Mesendoderm (in vitro differentiated cells): ENCODE measurements around the gene MRPS30.
A peak's percentile ranks its signal among the peaks of the same experiment; 100 is the strongest.
"Not testable (repeated sequence)": the region's sequence is repeated elsewhere in the genome, so short reads cannot be mapped to it uniquely, and the experiment has no call there.

Experiments used
- DNase-seq: peaks from one replicate; pipeline ENCODE4 v3.0.0; 2013
- H2AK5ac ChIP-seq: 2 replicates; pipeline ENCODE4 v1.6.1; 2013; ENCODE audit warnings: low read length, inconsistent platforms
- H2BK120ac ChIP-seq: 2 replicates; pipeline ENCODE4 v1.6.1; 2013; ENCODE audit warnings: low read depth, mild to moderate bottlenecking, low read length, moderate library complexity, mixed read lengths
- H2BK15ac ChIP-seq: replicated peaks from 2 replicates; pipeline ENCODE4 v1.6.1; 2013; ENCODE audit warnings: low read depth, mild to moderate bottlenecking, moderate library complexity
- H2BK5ac ChIP-seq: 2 replicates; pipeline ENCODE4 v1.6.1; 2013; ENCODE audit warnings: low read length, inconsistent platforms
- H3K18ac ChIP-seq: 2 replicates; pipeline ENCODE4 v1.6.1; 2013; ENCODE audit warnings: mild to moderate bottlenecking, low read length, mixed read lengths
- H3K23ac ChIP-seq: one replicate; pipeline ENCODE4 v1.6.1; 2013; ENCODE audit warnings: low read length
- H3K27ac ChIP-seq: 2 replicates; pipeline ENCODE4 v1.5.1; 2013; ENCODE audit warnings: low read depth, mild to moderate bottlenecking, inconsistent platforms, low read length, moderate library complexity
- H3K27me3 ChIP-seq: 2 replicates; pipeline ENCODE4 v1.6.1; 2013; ENCODE audit warnings: low read length, control low read depth, mild to moderate bottlenecking, inconsistent platforms; ENCODE audit not compliant: insufficient read depth, poor library complexity
- H3K36me3 ChIP-seq: 2 replicates; pipeline ENCODE4 v1.6.1; 2013; ENCODE audit warnings: low read length, inconsistent platforms; ENCODE audit not compliant: control insufficient read depth, insufficient read depth
- H3K4ac ChIP-seq: one replicate; pipeline ENCODE4 v1.6.1; 2013; ENCODE audit warnings: low read depth, mild to moderate bottlenecking, low read length, moderate library complexity
- H3K4me1 ChIP-seq: 2 replicates; pipeline ENCODE4 v1.6.1; 2013; ENCODE audit warnings: low read depth, low read length, inconsistent platforms; ENCODE audit not compliant: control insufficient read depth
- H3K4me2 ChIP-seq: 2 replicates; pipeline ENCODE4 v1.6.1; 2013; ENCODE audit warnings: low read length
- H3K4me3 ChIP-seq: 2 replicates; pipeline ENCODE4 v1.5.1; 2013; ENCODE audit warnings: mild to moderate bottlenecking, low read length
- H3K56ac ChIP-seq: one replicate; pipeline ENCODE4 v1.6.1; 2013; ENCODE audit warnings: low read length
- H3K79me1 ChIP-seq: 2 replicates; pipeline ENCODE4 v1.6.1; 2013; ENCODE audit warnings: low read length, inconsistent platforms
- H3K79me2 ChIP-seq: 2 replicates; pipeline ENCODE4 v1.6.1; 2013; ENCODE audit warnings: mild to moderate bottlenecking, low read length; ENCODE audit not compliant: control insufficient read depth, insufficient read depth
- H3K9ac ChIP-seq: 2 replicates; pipeline ENCODE4 v1.6.1; 2013; ENCODE audit warnings: low read length, inconsistent platforms
- H4K5ac ChIP-seq: one replicate; pipeline ENCODE4 v1.6.1; 2013; ENCODE audit warnings: low read length
- H4K8ac ChIP-seq: one replicate; pipeline ENCODE4 v1.6.1; 2013; ENCODE audit warnings: low read depth, mild to moderate bottlenecking, control low read depth, low read length, moderate library complexity
- WGBS: extraction: QIAGEN DNeasy Blood & Tissue Kit; methylation state at CpG from one replicate; pipeline ENCODE4 v1.1.7; 2013; ENCODE audit warnings: low lambda C conversion rate, missing lambda C conversion rate; ENCODE audit not compliant: insufficient coverage; ENCODE audit errors: extremely low coverage; 5-methylcytosine and 5-hydroxymethylcytosine counted together

MRPS30 gene

DNA sequence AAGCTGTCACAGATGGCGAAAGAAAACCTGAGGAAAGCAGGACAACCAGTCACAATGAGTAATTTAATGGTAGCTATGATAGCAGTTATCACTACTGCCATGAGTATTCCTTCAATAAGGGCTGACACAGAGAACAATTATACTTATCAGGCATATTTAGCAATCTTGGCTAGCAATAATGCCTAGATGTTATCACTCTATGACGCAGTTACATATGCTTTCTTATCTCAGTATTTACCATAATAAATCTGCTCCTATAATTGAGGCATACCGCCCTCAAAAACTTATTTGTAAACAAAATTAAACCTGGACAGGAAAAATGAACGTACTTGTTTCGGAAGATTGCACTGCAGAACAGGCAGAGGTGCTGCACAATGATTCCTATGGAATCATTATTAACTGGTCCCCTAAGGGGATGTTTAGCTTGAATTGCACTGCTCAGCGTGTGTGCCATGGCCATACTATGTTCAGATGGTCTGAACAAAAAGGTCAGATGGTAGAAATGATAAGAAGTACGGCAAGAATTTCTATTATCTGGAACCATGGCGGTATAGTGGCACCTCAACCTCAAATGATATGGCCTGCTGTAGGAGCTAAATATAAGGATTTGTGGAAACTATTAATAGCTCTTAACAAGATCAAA, 16.6 kb upstream of the MRPS30 start:
- H2BK120ac ChIP-seq, H3K4ac ChIP-seq, H3K18ac ChIP-seq, H3K4me2 ChIP-seq, H3K79me2 ChIP-seq, H4K5ac ChIP-seq, H3K23ac ChIP-seq, H3K9ac ChIP-seq, H3K4me3 ChIP-seq, H2BK5ac ChIP-seq, H3K56ac ChIP-seq, H4K8ac ChIP-seq, H3K4me1 ChIP-seq, H3K36me3 ChIP-seq, H2AK5ac ChIP-seq, H2BK15ac ChIP-seq, H3K79me1 ChIP-seq, H3K27ac ChIP-seq, DNase-seq, H3K27me3 ChIP-seq: not testable (repeated sequence)
- WGBS, result no CpG with 5 or more reads among the region's 8 CpGs

DNA sequence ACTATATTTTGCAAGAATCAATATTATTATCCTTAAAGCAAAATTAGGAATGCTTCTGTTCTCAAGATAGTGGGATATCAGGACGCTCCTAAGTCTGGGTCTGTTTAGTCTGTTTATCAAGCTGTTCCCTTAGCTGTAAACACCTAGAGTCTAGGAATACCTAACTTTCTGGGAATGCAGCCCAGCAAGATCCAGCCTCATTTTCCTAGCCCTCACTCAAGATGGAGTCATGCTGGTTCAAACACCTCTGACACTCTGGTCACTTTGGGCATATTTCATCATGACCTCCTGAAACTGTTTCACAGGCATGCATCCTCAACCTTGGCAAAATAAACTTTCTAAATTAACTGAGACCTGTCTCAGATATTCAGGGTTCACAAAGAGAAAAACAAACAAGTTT, 14.4 kb upstream of the MRPS30 start:
- Histone ChIP-seq H4K8ac (no peak overlapping the region), H2BK5ac (no peak overlapping the region), H3K79me2 (no peaks in the 10 kb centered on the region), H3K18ac (no peak overlapping the region), H3K79me1 (no peaks in the 10 kb centered on the region), H4K5ac (no peak overlapping the region), H3K27me3 (no peaks in the 10 kb centered on the region), H3K36me3 (no peaks in the 10 kb centered on the region), H3K4me3 (no peak overlapping the region), H3K4ac (no peak overlapping the region), H2AK5ac (no peak overlapping the region), H2BK120ac (no peak overlapping the region), H3K27ac (no peak overlapping the region), H3K4me2 (no peak overlapping the region), H3K4me1 (no peaks in the 10 kb centered on the region), H2BK15ac (no peak overlapping the region), H3K23ac (no peak overlapping the region), H3K9ac (no peak overlapping the region), H3K56ac (no peak overlapping the region)
- DNase-seq, result no peak
- WGBS, result no CpG with 5 or more reads among the region's 1 CpG

DNA sequence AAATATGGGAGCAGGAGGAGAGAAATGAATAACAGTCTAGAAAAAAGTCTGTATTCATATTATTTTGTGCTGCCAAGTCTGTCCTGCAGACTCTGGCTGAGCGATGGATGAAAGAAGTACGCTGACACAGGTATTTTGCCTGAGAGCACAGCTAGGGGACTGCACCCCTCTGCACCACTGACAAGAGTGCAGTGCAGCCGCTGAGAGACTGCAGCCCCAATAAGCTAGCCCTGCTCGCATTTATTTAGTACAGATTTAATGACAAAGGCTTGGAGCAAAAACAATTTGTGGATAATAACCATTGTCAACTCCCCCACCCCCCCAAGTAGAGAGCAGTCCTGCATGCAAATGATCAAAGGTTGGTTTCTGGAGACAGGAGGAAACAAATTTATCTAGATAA, 13.3 kb upstream of the MRPS30 start:
- Histone ChIP-seq H3K4me1 (no peaks in the 10 kb centered on the region), H2BK5ac (no peak overlapping the region), H3K36me3 (no peaks in the 10 kb centered on the region), H3K27me3 (no peaks in the 10 kb centered on the region), H3K4ac (no peak overlapping the region), H2BK120ac (no peak overlapping the region), H3K4me3 (no peak overlapping the region), H3K9ac (no peak overlapping the region), H2BK15ac (no peak overlapping the region), H4K5ac (no peak overlapping the region), H3K18ac (no peak overlapping the region), H3K79me2 (no peaks in the 10 kb centered on the region), H4K8ac (no peak overlapping the region), H3K56ac (no peak overlapping the region), H3K27ac (no peak overlapping the region), H3K4me2 (no peak overlapping the region), H3K79me1 (no peaks in the 10 kb centered on the region), H3K23ac (no peak overlapping the region), H2AK5ac (no peak overlapping the region)
- peak; percentile 67 for DNase-seq
- no CpG with 5 or more reads among the region's 4 CpGs for WGBS

GRCh38 chr5:44797841-44798240, 10.9 kb upstream of the MRPS30 start:
- no peak overlapping the region for H2BK120ac ChIP-seq
- H3K36me3 ChIP-seq, result no peaks in the 10 kb centered on the region
- no peak overlapping the region for H2AK5ac ChIP-seq
- H3K9ac ChIP-seq, result no peak overlapping the region
- no peak overlapping the region for H4K5ac ChIP-seq
- no peak for DNase-seq
- no peak overlapping the region for H4K8ac ChIP-seq
- no peak overlapping the region for H2BK5ac ChIP-seq
- H3K4me1 ChIP-seq, result no peaks in the 10 kb centered on the region
- no peak overlapping the region for H3K27ac ChIP-seq
- no peak overlapping the region for H3K4me2 ChIP-seq
- no peaks in the 10 kb centered on the region for H3K79me2 ChIP-seq
- WGBS, result no CpG with 5 or more reads among the region's 3 CpGs
- no peak overlapping the region for H3K4ac ChIP-seq
- no peak overlapping the region for H3K23ac ChIP-seq
- H2BK15ac ChIP-seq, result no peak overlapping the region
- no peak overlapping the region for H3K4me3 ChIP-seq
- H3K18ac ChIP-seq, result no peak overlapping the region
- no peaks in the 10 kb centered on the region for H3K79me1 ChIP-seq
- H3K27me3 ChIP-seq, result no peaks in the 10 kb centered on the region
- H3K56ac ChIP-seq, result no peak overlapping the region

GRCh38 chr5:44801992-44802391, 6.8 kb upstream of the MRPS30 start:
- Histone ChIP-seq H3K36me3 (no peaks in the 10 kb centered on the region), H3K18ac (no peak overlapping the region), H3K4me3 (no peak overlapping the region), H3K79me2 (no peaks in the 10 kb centered on the region), H3K27ac (no peak overlapping the region), H2AK5ac (no peak overlapping the region), H3K79me1 (no peaks in the 10 kb centered on the region), H2BK5ac (no peak overlapping the region), H3K23ac (no peak overlapping the region), H3K56ac (no peak overlapping the region), H3K4me2 (no peak overlapping the region), H3K27me3 (no peaks in the 10 kb centered on the region), H4K8ac (no peak overlapping the region), H4K5ac (no peak overlapping the region), H3K9ac (no peak overlapping the region), H2BK120ac (no peak overlapping the region), H2BK15ac (no peak overlapping the region), H3K4ac (no peak overlapping the region), H3K4me1 (no peaks in the 10 kb centered on the region)
- DNase-seq, result no peak
- WGBS, result no CpG with 5 or more reads among the region's 1 CpG

GRCh38 chr5:44806608-44807007, 2.1 kb upstream of the MRPS30 start:
- Histone ChIP-seq H3K9ac (no peak overlapping the region), H3K56ac (no peak overlapping the region), H3K79me2 (peaks cover 22% of the 10 kb centered on the region), H3K4ac (no peak overlapping the region), H3K18ac (no peak overlapping the region), H3K27ac (no peak overlapping the region), H2BK120ac (no peak overlapping the region), H3K4me2 (no peak overlapping the region), H2BK5ac (no peak overlapping the region), H3K23ac (no peak overlapping the region), H3K27me3 (no peaks in the 10 kb centered on the region), H3K36me3 (no peaks in the 10 kb centered on the region), H4K5ac (no peak overlapping the region), H2AK5ac (no peak overlapping the region), H4K8ac (no peak overlapping the region), H3K79me1 (no peaks in the 10 kb centered on the region), H3K4me1 (no peaks in the 10 kb centered on the region), H2BK15ac (no peak overlapping the region), H3K4me3 (no peak overlapping the region)
- WGBS, result no CpG with 5 or more reads among the region's 2 CpGs
- DNase-seq, result no peak
